GM12865 (cell line): ENCODE results near the gene UBLCP1.
"Not testable (repeated sequence)": the region's sequence is repeated elsewhere in the genome, so short reads cannot be mapped to it uniquely, and the experiment has no call there.

Source experiments
- DNase-seq: peaks from one replicate; pipeline ENCODE4 v3.0.0; 2010; ENCODE audit warnings: low read depth
- H3K4me3 ChIP-seq: 2 replicates; pipeline ENCODE4 v1.5.1; 2011; ENCODE audit warnings: mild to moderate bottlenecking, low read depth, low read length, control low read depth
- TF ChIP-seq, protein P1 (sequence below): IDR thresholded peaks from 2 replicates; pipeline ENCODE4 v1.5.1; 2011; ENCODE audit warnings: low read length, control low read depth, low read depth, inconsistent platforms; ENCODE audit not compliant: insufficient read depth; ENCODE audit errors: missing control alignments

Gene UBLCP1

DNA sequence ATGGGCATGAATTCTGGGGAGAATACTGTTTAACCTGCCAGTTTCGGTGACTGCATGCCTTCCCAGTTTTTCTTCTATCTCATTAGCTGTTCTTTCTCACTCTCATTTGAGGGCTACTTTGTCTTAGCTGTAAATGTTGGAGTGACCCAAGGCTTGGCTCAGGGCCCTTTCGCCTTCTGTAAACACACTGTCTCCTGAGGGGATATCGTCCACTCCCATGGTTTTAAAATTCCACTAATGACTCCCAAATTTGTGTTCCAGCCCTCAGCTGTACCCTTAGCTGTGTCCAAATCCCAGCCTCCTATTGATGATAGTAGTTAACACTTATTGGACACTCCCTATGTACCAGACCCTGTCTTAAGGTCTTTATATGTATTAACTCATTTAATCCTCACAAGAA, 39.6 kb upstream of the UBLCP1 start:
- TF ChIP-seq, protein P1, sequence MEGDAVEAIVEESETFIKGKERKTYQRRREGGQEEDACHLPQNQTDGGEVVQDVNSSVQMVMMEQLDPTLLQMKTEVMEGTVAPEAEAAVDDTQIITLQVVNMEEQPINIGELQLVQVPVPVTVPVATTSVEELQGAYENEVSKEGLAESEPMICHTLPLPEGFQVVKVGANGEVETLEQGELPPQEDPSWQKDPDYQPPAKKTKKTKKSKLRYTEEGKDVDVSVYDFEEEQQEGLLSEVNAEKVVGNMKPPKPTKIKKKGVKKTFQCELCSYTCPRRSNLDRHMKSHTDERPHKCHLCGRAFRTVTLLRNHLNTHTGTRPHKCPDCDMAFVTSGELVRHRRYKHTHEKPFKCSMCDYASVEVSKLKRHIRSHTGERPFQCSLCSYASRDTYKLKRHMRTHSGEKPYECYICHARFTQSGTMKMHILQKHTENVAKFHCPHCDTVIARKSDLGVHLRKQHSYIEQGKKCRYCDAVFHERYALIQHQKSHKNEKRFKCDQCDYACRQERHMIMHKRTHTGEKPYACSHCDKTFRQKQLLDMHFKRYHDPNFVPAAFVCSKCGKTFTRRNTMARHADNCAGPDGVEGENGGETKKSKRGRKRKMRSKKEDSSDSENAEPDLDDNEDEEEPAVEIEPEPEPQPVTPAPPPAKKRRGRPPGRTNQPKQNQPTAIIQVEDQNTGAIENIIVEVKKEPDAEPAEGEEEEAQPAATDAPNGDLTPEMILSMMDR, result no peak
- no peak for DNase-seq
- H3K4me3 ChIP-seq, result no peak overlapping the region

DNA sequence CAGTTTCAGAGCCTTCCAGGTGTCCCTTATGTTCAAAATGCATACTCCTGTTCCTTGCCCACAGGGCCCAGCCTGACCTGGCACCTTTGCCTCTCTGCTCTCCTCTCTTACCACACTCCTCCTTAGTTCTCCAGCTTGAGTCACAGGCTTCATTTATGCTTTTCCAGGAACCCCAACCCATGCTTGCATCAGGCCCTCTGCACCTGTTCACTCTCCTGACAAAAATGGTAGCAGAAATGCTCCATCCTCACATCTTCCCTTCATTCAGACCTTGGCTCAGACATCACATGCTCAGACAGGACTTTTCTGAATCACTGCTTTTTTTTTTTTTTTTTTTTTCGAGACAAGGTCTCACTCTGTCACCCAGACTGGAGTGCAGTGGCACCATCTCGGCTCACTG, 38.6 kb upstream of the UBLCP1 start:
- no peak overlapping the region for H3K4me3 ChIP-seq
- TF ChIP-seq, protein P1, result no peak
- no peak for DNase-seq

DNA sequence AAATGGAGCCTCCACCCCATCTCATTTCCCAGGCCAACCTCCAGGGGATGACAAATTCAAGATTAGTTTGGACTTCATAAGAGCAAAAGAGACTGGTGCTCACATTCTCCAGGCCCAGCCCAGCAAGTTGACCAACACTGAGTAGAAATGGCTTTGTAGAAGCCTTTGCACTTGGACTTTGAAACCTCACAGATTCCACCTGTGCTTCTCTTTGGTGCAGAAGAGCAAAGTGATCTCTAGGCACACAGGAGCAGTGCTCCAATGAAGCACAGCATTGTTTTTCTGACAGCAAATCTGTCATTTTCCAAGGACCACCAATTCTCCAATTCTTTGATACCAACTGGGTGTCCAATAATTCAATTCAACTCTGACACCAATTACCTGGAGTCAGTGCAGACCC, 36.6 kb upstream of the UBLCP1 start:
- TF ChIP-seq, protein P1, result no peak
- no peak overlapping the region for H3K4me3 ChIP-seq
- no peak for DNase-seq

DNA sequence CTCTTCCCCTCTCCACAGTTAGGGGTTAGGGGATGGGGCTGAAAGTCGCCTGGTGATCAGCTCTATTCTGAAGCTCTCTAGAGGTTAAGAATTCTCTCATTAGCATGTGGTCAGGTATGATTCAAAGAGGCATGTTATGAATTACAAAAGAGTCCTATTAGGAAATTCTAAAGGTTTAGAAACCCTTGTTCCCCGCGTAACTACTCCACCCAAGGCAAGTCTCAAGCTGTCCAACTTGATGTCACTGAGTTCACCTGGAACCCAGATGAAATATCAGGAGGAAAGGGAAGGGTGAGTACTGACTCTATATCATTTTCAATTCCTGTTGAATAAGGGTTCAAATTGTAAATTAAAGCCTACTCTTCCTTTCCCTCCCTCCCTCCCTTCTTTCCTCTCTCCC, 35.6 kb upstream of the UBLCP1 start:
- no peak overlapping the region for H3K4me3 ChIP-seq
- TF ChIP-seq, protein P1, result no peak
- no peak for DNase-seq

DNA sequence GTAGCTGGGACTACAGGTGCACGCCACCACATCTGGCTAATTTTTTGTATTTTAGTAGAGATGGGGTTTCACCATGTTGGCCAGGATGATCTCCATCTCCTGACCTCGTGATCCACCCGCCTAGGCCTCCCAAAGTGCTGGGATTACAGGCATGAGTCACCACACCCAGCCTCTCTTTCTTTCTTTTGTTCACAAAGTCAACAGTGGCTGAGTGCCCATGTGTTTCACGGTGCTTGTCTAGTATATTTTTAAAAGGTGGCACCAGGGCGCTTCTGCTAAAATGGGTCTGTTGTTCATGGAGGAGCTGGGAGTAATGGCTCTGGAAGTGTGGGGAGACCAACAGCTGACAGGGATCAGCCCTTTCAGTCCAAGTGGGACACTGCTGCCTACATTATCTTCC, 35.0 kb upstream of the UBLCP1 start:
- not testable (repeated sequence) for DNase-seq

DNA sequence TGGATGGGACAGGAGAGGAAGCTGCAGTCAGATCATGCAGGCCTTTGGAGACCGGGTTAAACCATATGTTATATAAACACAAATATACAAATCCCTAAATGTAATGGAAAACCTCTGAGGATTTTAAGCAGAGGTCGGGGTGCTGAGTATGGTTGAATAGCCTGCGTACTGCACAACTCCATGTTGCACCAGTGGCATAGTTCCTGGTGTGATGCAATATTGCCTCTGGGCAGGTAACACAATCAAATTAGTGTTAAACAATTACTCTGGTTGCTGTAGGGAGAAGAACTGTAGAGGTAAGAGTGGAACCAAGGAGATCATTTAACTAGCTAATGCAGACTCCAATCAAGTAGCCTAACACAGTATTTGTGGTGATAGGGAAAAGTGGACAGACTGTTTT, 32.4 kb upstream of the UBLCP1 start:
- TF ChIP-seq, protein P1, result no peak
- H3K4me3 ChIP-seq, result no peak overlapping the region
- DNase-seq, result no peak

More for the DNA sequence above, 35.0 kb upstream of the UBLCP1 start:
- H3K4me3 ChIP-seq, result not testable (repeated sequence)

DNA sequence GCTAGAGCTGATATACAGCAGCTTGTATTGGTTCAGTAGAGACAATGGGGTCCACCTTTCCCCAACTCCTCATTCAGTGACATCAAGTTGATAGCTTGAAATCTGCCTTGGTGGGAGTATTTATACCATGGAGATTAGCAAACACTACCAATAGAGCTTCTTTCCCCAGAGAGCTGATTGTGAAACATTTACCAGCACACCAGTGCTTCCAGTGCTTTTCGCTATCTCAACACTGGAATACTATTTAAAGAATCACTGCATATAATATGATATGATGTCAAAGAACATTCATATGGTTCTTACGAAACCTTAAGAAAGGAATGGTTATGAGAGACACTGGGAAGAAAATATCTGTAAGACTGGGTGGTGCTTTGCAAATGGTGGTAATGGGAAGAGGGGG, 31.9 kb upstream of the UBLCP1 start:
- no peak for DNase-seq
- H3K4me3 ChIP-seq, result no peak overlapping the region
- TF ChIP-seq, protein P1, result no peak

DNA sequence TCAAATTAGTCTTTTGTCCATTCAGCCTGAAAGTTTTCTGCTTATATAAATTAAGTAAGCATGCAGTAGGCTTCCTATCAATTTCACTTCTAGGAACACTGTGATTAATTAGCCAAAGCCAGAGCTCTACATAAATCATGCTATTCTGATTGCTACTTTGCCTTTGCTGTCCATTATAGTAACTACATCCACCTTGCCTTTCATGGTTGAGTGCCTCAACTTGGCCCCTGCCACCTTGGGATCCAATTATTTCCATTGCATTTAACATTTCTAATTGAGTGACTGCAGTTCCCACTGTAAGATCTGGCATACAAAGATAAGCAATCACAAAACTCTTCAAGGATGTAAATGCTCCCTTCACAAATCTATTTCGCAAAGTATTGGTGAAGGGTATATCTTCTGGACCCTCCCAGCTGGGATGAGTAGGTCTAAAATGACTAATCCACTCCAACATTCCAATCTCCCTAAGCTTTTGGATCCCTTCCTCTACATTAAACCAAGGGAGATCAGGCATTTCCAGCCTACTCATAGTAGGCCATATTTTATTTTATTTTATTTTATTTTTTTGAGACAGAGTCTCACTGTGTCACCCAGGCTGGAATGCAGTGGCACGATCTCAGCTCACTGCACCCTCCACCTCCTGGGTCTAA, 27.1 kb upstream of the UBLCP1 start:
- not testable (repeated sequence) for DNase-seq, H3K4me3 ChIP-seq
